ENCODE measurements around the gene TMEM109.

Gene TMEM109

DNA sequence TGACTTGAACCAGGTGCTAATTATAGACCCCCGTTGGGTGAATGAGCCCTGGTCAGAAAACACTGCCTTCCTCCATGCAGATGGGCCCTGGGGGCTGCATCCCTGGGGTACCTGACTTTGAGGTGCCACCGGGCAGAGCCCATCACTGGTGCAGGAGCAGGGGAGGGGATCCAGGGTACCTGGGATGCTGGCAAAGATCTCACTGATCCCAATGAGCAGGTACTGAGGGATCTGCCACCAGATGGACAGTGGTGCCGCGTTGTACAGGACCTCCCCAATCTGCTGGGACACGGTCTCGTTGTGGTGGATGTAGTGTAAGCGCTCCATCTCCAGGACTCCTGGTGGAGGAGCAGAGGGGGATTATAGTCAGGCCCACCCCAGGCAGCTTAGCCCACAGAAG lies 25.3 kb downstream of the TMEM109 start:
- no peak for TF ChIP-seq OSR1 (CRISPR knock-in tag; IDR thresholded peaks at IDR 0.05)
- TF ChIP-seq GLIS3 (CRISPR knock-in tag; IDR thresholded peaks at IDR 0.05) = no peak
- TF ChIP-seq PATZ1 (CRISPR knock-in tag; IDR thresholded peaks at IDR 0.05; ENCODE audit: borderline replicate concordance) = no peak
- TF ChIP-seq RARB (CRISPR knock-in tag; IDR thresholded peaks at IDR 0.05) = no peak
- no peak for TF ChIP-seq ZNF565 (CRISPR knock-in tag; conservative IDR thresholded peaks at IDR 0.05; ENCODE audit: low read depth)
- no peak for TF ChIP-seq SNAI2 (CRISPR knock-in tag; IDR thresholded peaks at IDR 0.05)
- no peak for TF ChIP-seq ARNTL (CRISPR knock-in tag; IDR thresholded peaks at IDR 0.05; ENCODE audit: borderline replicate concordance, low read depth)
- no peak for TF ChIP-seq TCF4 (CRISPR knock-in tag; IDR thresholded peaks at IDR 0.05; ENCODE audit: borderline replicate concordance)
- TF ChIP-seq TOX (CRISPR knock-in tag; IDR thresholded peaks at IDR 0.05; ENCODE audit: borderline replicate concordance) = no peak
- TF ChIP-seq ZFP3 (CRISPR knock-in tag; IDR thresholded peaks at IDR 0.05) = no peak
- no peak for TF ChIP-seq PPARA (CRISPR knock-in tag; IDR thresholded peaks at IDR 0.05; ENCODE audit: borderline replicate concordance)
- ATAC-seq = no peak

DNA sequence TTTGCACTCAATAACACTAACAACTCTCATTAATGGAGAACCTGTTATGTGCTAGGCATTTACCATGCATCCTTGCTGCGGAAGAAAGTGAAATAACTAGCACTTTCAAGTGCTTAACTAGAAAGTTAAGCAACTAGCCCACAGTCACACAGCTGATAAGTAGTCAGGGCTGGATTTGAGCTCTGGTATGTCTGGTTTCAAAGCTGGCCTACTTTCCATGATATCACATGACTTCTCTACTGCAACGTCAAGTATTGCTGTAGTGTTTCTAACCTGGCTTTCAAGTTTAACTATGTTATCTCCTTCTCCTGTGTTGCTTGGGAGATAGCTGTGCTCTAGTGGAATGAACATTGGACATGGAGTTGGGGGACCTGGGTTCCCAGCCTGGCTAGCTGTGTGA lies 25.9 kb downstream of the TMEM109 start:
- TF ChIP-seq CREB5 (CRISPR knock-in tag; IDR thresholded peaks at IDR 0.05; ENCODE audit: low read depth) = no peak
- no peak for TF ChIP-seq ZNF565 (CRISPR knock-in tag; conservative IDR thresholded peaks at IDR 0.05; ENCODE audit: low read depth)
- TF ChIP-seq TSHZ2 (CRISPR knock-in tag; IDR thresholded peaks at IDR 0.05) = no peak
- TF ChIP-seq ISL1 (CRISPR knock-in tag; IDR thresholded peaks at IDR 0.05) = no peak
- no peak for TF ChIP-seq ZFP3 (CRISPR knock-in tag; IDR thresholded peaks at IDR 0.05)
- no peak for TF ChIP-seq ARNTL (CRISPR knock-in tag; IDR thresholded peaks at IDR 0.05; ENCODE audit: borderline replicate concordance, low read depth)
- TF ChIP-seq TCF4 (CRISPR knock-in tag; IDR thresholded peaks at IDR 0.05; ENCODE audit: borderline replicate concordance) = no peak
- no peak for TF ChIP-seq TOX (CRISPR knock-in tag; IDR thresholded peaks at IDR 0.05; ENCODE audit: borderline replicate concordance)
- no peak for TF ChIP-seq RARB (CRISPR knock-in tag; IDR thresholded peaks at IDR 0.05)
- TF ChIP-seq ZNF70 (CRISPR knock-in tag; IDR thresholded peaks at IDR 0.05) = no peak

GRCh38 chr11:60941371-60942119 lies 27.6 kb downstream of the TMEM109 start:
- no peak for TF ChIP-seq TOX (CRISPR knock-in tag; IDR thresholded peaks at IDR 0.05; ENCODE audit: borderline replicate concordance)
- no peak for TF ChIP-seq ZFP30 (CRISPR knock-in tag; IDR thresholded peaks at IDR 0.05)
- TF ChIP-seq PATZ1 (CRISPR knock-in tag; IDR thresholded peaks at IDR 0.05; ENCODE audit: borderline replicate concordance) = no peak
- TF ChIP-seq ZC3H10 (CRISPR knock-in tag; IDR thresholded peaks at IDR 0.05) = no peak
- TF ChIP-seq ESRRG (CRISPR knock-in tag; IDR thresholded peaks at IDR 0.05) = no peak
- TF ChIP-seq ZFP3 (CRISPR knock-in tag; IDR thresholded peaks at IDR 0.05) = no peak
- TF ChIP-seq TCF4 (CRISPR knock-in tag; IDR thresholded peaks at IDR 0.05; ENCODE audit: borderline replicate concordance) = no peak
- TF ChIP-seq POU6F1 (CRISPR knock-in tag; IDR thresholded peaks at IDR 0.05; ENCODE audit: borderline replicate concordance, low read depth) = no peak
- ATAC-seq = no peak

More for the DNA sequence above, 25.9 kb downstream of the TMEM109 start:
- ATAC-seq = no peak

Measured in SK-N-SH treated with all-trans-retinoic acid at 6 μM for 48 hours (cell line).